K562 (cell line): ENCODE data around the gene HAUS3.
"Not testable (repeated sequence)": the region's sequence is repeated elsewhere in the genome, so short reads cannot be mapped to it uniquely, and the experiment has no call there.

Source experiments
- CEBPB ChIP-seq: fragments of 450-650 bp; IDR thresholded peaks from 2 replicates; pipeline ENCODE4 v1.6.1; 2016; ENCODE audit warnings: missing genetic modification characterization, missing compliant biosample characterization
- DEAF1 ChIP-seq: fragments of 450-650 bp; formaldehyde crosslinking; IDR thresholded peaks from 2 replicates; pipeline ENCODE4 v1.4.0; 2020; ENCODE audit warnings: mild to moderate bottlenecking, moderate library complexity
- DNMT1 ChIP-seq: fragments of 450-650 bp; IDR thresholded peaks from 2 replicates; pipeline ENCODE4 v1.6.1; 2016; ENCODE audit warnings: antibody characterized with exemption, mild to moderate bottlenecking
- GABPB2 ChIP-seq: fragments of 250-450 bp; sonication (Bioruptor Pico); conservative IDR thresholded peaks from 2 replicates; pipeline ENCODE4 v1.5.1; 2021; ENCODE audit warnings: mild to moderate bottlenecking
- HNRNPUL1 ChIP-seq: fragments of 200-400 bp; formaldehyde crosslinking; IDR thresholded peaks from 2 replicates; pipeline ENCODE4 v1.6.1; 2017; ENCODE audit warnings: low read length
- MAX ChIP-seq: sonication (generic); formaldehyde crosslinking; IDR thresholded peaks from 2 replicates; pipeline ENCODE4 v1.9.0; 2022; ENCODE audit warnings: mild to moderate bottlenecking, missing genetic modification reagents
- MXI1 ChIP-seq: IDR thresholded peaks from 2 replicates; pipeline ENCODE4 v1.6.1; 2011; ENCODE audit warnings: low read depth, mild to moderate bottlenecking, improper control_type of control experiment, low read length
- NCOA6 ChIP-seq: fragments of 450-650 bp; IDR thresholded peaks from 2 replicates; pipeline ENCODE4 v1.6.1; 2017; ENCODE audit warnings: mild to moderate bottlenecking
- NFYB ChIP-seq: IDR thresholded peaks from 2 replicates; pipeline ENCODE4 v1.6.1; 2011; ENCODE audit warnings: mild to moderate bottlenecking, moderate library complexity; ENCODE audit not compliant: insufficient read length; ENCODE audit errors: extremely low read depth
- ZNF140 ChIP-seq: fragments of 250-450 bp; sonication (Bioruptor Pico); IDR thresholded peaks from 2 replicates; pipeline ENCODE4 v1.8.0; 2021; ENCODE audit warnings: moderate library complexity, mild to moderate bottlenecking, inconsistent platforms
- ZNF780A ChIP-seq: fragments of 250-450 bp; sonication (Bioruptor Pico); IDR thresholded peaks from 2 replicates; pipeline ENCODE4 v1.5.0; 2021; ENCODE audit warnings: mild to moderate bottlenecking
- TF ChIP-seq, protein P1 (sequence below), 3 experiments: IDR thresholded peaks in 2 of 3; conservative IDR thresholded peaks in 1 of 3; 2 replicates each; pipeline ENCODE4 v1.5.1; 2011 to 2012; ENCODE audit warnings: low read length in 3 of 3, mild to moderate bottlenecking in 3 of 3, control low read depth in 2 of 3, improper control_type of control experiment in 1 of 3, inconsistent platforms in 1 of 3, low read depth in 1 of 3, mixed read lengths in 1 of 3, moderate library complexity in 1 of 3; ENCODE audit not compliant: insufficient read depth in 2 of 3

- TF ChIP-seq, protein P1, sequence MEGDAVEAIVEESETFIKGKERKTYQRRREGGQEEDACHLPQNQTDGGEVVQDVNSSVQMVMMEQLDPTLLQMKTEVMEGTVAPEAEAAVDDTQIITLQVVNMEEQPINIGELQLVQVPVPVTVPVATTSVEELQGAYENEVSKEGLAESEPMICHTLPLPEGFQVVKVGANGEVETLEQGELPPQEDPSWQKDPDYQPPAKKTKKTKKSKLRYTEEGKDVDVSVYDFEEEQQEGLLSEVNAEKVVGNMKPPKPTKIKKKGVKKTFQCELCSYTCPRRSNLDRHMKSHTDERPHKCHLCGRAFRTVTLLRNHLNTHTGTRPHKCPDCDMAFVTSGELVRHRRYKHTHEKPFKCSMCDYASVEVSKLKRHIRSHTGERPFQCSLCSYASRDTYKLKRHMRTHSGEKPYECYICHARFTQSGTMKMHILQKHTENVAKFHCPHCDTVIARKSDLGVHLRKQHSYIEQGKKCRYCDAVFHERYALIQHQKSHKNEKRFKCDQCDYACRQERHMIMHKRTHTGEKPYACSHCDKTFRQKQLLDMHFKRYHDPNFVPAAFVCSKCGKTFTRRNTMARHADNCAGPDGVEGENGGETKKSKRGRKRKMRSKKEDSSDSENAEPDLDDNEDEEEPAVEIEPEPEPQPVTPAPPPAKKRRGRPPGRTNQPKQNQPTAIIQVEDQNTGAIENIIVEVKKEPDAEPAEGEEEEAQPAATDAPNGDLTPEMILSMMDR (IDR thresholded peaks at IDR 0.05 in 2 of 3, conservative IDR thresholded peaks at IDR 0.05 in 1 of 3; ENCODE audit: insufficient read depth in 2 of 3, low read depth in 1 of 3, low read length in 3 of 3): not testable (repeated sequence)
- not testable (repeated sequence) for TF ChIP-seq HNRNPUL1; DEAF1; NCOA6; MAX; NFYB; DNMT1; GABPB2; CEBPB (tag); ZNF780A (CRISPR knock-in tag); MXI1; ZNF140 (CRISPR knock-in tag)
Observed at GRCh38 chr4:2202789-2203188, 39.1 kb downstream of the HAUS3 start.
